ENCODE results near the gene ENOX1. TPM values are rescaled to one million over a fixed set of nuclear protein-coding genes. Genes with fewer than 3 reads are reported as not detected.

Gene ENOX1
- total and polyA plus RNA-seq, 7 donors = 0.34 to 7.1 (median 1.1) TPM

DNA sequence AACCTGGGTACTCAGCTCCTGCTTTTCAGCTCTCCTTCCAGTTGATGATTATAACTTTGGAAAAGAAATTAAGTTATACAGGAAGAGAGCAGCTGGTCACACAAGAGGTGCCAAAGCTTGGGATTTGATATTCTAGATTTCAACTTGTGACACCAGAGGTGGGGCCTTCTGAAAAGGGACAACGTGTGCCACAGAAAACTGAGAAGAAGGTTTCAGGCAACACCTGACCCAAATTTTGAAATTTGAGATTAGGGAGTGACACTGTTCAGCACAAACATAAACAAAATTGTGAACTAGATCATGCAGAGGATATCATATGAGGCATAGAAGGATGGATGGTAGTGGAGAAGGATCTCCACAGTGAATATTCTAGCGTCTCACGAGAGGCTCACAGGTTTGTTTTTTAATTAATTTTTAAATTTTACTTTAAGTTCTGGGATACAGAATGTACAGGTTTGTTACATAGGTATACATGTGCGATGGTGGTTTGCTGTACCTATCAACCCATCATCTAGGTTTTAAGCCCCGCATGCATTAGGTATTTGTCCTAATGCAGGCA, 379.7 kb downstream of the ENOX1 start:
- DNase-seq = no peak
- intact Hi-C loops (cut with DNase I) = loop anchor here in 1 of 2 donors (2.0 kb wide), 1 partner anchor 18 kb away; no protein-coding TSS in a partner anchor
- Histone ChIP-seq H3K27me3 (ENCODE audit: insufficient read depth in 3 of 3, low read length in 2 of 3) (no peaks in the 10 kb centered on the region), H3K4me3 (peak overlapping the region; percentile 37), H3K27ac (peak overlapping the region; percentile 85), H3K36me3 (ENCODE audit: insufficient read depth in 1 of 2, low read depth in 1 of 2) (no peaks in the 10 kb centered on the region), H3K4me1 (peaks cover 8% of the 10 kb centered on the region), H3K9me3 (no peaks in the 10 kb centered on the region)
- ATAC-seq = peak; percentile 76 to 89 (median 78)
- TF ChIP-seq, protein P1, sequence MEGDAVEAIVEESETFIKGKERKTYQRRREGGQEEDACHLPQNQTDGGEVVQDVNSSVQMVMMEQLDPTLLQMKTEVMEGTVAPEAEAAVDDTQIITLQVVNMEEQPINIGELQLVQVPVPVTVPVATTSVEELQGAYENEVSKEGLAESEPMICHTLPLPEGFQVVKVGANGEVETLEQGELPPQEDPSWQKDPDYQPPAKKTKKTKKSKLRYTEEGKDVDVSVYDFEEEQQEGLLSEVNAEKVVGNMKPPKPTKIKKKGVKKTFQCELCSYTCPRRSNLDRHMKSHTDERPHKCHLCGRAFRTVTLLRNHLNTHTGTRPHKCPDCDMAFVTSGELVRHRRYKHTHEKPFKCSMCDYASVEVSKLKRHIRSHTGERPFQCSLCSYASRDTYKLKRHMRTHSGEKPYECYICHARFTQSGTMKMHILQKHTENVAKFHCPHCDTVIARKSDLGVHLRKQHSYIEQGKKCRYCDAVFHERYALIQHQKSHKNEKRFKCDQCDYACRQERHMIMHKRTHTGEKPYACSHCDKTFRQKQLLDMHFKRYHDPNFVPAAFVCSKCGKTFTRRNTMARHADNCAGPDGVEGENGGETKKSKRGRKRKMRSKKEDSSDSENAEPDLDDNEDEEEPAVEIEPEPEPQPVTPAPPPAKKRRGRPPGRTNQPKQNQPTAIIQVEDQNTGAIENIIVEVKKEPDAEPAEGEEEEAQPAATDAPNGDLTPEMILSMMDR (IDR thresholded peaks at IDR 0.05) = no peak
- WGBS, 3 donors = 54 to 76% (median 58%) methylated on average over 5 of the region's 5 CpGs

DNA sequence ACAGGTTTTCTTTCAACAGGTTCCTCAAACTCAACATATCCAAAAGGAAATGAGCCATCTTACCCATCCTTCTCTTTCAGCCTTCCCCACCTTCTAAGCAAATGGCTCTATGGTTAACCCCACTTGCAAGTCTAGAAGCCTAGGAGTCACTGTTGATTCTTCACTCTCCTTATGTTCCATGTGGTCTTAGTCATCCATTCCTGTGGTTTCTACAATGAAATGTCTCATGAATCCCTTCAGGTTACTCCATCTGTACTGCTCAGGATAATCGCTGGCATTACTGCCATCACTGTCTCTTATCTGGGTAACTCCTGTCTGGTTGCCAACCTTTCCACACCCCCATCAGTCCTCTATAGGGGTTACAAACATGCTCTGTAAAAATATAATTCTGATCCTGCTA, 381.3 kb downstream of the ENOX1 start:
- TF ChIP-seq, protein P1 (IDR thresholded peaks at IDR 0.05) = no peak
- H3K4me1 ChIP-seq = no peaks in the 10 kb centered on the region
- intact Hi-C loops (cut with DNase I) = no loop called here
- no peaks in the 10 kb centered on the region for H3K36me3 ChIP-seq (ENCODE audit: insufficient read depth in 1 of 2, low read depth in 1 of 2)
- H3K9me3 ChIP-seq = no peaks in the 10 kb centered on the region
- ATAC-seq (peak in 3 of 4 donors; percentile 52 to 77 (median 71)), DNase-seq (no peak)
- no peak overlapping the region for H3K4me3 ChIP-seq
- 98 to 100% (median 100%) methylated on average over 1 of the region's 1 CpG for WGBS, 3 donors
- H3K27ac ChIP-seq = peak overlapping the region; percentile 85
- no peaks in the 10 kb centered on the region for H3K27me3 ChIP-seq (ENCODE audit: insufficient read depth in 3 of 3, low read length in 2 of 3)

DNA sequence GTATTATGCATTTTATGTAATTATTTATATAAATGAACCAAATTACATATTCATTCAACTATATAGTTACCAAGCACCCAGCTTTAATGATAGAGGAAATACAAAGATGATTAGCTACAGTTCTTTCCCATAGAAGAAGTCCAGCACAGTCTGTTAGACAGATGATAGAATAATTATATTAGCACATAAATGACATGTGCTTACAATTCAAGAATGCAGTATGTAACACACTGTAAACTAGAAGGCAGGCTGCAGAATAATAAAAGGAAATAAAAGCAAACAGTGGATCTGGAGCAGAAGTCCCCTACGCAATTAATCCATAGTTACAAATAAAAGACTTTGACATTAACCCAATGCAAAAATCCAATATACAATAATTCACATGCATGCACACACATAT, 384.4 kb downstream of the ENOX1 start:
- DNase-seq (no peak), ATAC-seq (no peak)
- Histone ChIP-seq H3K27me3 (ENCODE audit: insufficient read depth in 3 of 3, low read length in 2 of 3) (no peaks in the 10 kb centered on the region), H3K9me3 (no peaks in the 10 kb centered on the region), H3K36me3 (ENCODE audit: insufficient read depth in 1 of 2, low read depth in 1 of 2) (no peaks in the 10 kb centered on the region), H3K4me1 (no peaks in the 10 kb centered on the region), H3K4me3 (no peak overlapping the region), H3K27ac (no peak overlapping the region)
- WGBS, 3 donors = 94 to 97% (median 94%) methylated on average over 1 of the region's 1 CpG
- intact Hi-C loops (cut with DNase I) = no loop called here
- TF ChIP-seq, protein P1 (IDR thresholded peaks at IDR 0.05) = no peak

DNA sequence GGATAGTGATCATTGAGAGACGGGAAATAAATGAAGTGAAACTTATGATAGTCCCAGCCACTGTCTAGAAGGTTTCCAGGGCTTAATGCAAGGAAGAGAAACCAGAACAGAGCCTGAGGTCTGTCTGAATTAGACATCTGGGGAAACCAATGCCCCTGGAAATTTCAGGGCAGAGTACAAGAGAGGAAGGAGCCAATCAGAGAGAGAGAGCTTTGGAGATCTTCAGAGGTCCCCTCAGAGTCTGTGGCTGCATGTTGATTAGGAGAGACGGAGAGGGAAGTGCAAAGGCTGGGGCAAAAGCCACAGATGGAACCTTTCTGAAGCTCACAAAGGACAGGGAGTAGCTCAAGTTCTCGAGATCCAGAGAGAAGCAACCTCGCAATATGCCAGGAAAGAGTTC, 385.4 kb downstream of the ENOX1 start:
- Histone ChIP-seq H3K9me3 (no peaks in the 10 kb centered on the region), H3K27me3 (ENCODE audit: insufficient read depth in 3 of 3, low read length in 2 of 3) (no peaks in the 10 kb centered on the region), H3K4me1 (no peaks in the 10 kb centered on the region), H3K4me3 (no peak overlapping the region), H3K27ac (no peak overlapping the region), H3K36me3 (ENCODE audit: insufficient read depth in 1 of 2, low read depth in 1 of 2) (no peaks in the 10 kb centered on the region)
- TF ChIP-seq, protein P1 (IDR thresholded peaks at IDR 0.05) = no peak
- intact Hi-C loops (cut with DNase I) = no loop called here
- no peak for DNase-seq
- WGBS, 3 donors = 63 to 79% (median 73%) methylated on average over 4 of the region's 4 CpGs
- ATAC-seq = no peak

DNA sequence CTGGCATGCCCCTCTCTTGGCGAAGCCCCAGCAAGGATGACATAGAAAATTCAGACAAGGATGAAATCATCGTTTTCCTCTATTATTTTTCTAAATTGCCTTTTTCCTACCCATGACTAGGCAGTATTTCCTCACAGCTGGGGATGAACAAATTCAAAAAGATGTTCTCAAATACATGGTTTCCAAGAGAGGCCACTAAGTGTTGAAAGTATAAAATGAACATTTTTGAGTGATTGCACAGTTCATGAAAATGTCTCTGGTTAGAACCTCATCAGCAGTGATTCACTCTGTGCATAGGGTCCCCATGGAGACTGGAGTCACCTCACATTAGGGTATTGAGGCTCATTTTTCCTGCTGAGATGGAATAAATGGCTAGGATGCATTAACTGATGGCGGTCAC, 389.7 kb downstream of the ENOX1 start:
- Histone ChIP-seq H3K4me3 (no peak overlapping the region), H3K27ac (no peak overlapping the region), H3K27me3 (ENCODE audit: insufficient read depth in 3 of 3, low read length in 2 of 3) (no peaks in the 10 kb centered on the region), H3K4me1 (no peaks in the 10 kb centered on the region), H3K36me3 (ENCODE audit: insufficient read depth in 1 of 2, low read depth in 1 of 2) (no peaks in the 10 kb centered on the region), H3K9me3 (no peaks in the 10 kb centered on the region)
- DNase-seq = no peak
- no peak for ATAC-seq
- 76 to 82% (median 80%) methylated on average over 3 of the region's 3 CpGs for WGBS, 3 donors
- intact Hi-C loops (cut with DNase I) = no loop called here
- TF ChIP-seq, protein P1 (IDR thresholded peaks at IDR 0.05) = no peak
